HCT116 (cell line): Measurements from ENCODE around the gene SEPHS1. TPM values are rescaled to one million over a fixed set of nuclear protein-coding genes. Genes with fewer than 3 reads are reported as not detected.

ENCODE experiments used
- ATAC-seq: fragments of 200-7000 bp; cut with Tn5 transposase; 2 replicates; pipeline ENCODE4 v1.9.1; 2020; ENCODE audit warnings: mild to moderate bottlenecking, moderate library complexity
- Bru-seq: library from RNA; stranded (reverse); fragments of 400-500 nt; gene quantifications from one replicate; lab custom pipeline; 2021; lab: Mats Ljungman, UMichigan
- BruChase-seq, 2 experiments: library from RNA; stranded (reverse); fragments of 400-500 nt; gene quantifications; one replicate each; lab custom pipeline; 2021; lab: Mats Ljungman, UMichigan
- BruUV-seq: library from RNA; stranded (reverse); fragments of 400-500 nt; replicated peaks from 2 replicates; lab custom pipeline; 2021; lab: Mats Ljungman, UMichigan
- CTCF ChIA-PET: fragments of 300-600 bp; sonication (Branson Sonifier 250); formaldehyde crosslinking; loops from one replicate; lab custom pipeline; 2021; ENCODE audit warnings: antibody characterized with exemption; lab: Charles Lee
- POLR2A ChIA-PET: fragments of 300-600, 350-600 bp; sonication (Branson Sonifier 250); formaldehyde crosslinking; loops from one replicate; lab custom pipeline; 2021; ENCODE audit warnings: antibody characterized with exemption; lab: Charles Lee
- RAD21 ChIA-PET, 2 experiments: fragments of 300-600 bp; sonication (Branson Sonifier 250); formaldehyde crosslinking; loops; one replicate each; lab custom pipeline; 2023; ENCODE audit warnings: low total read pairs in 2 of 2; ENCODE audit not compliant: uncharacterized antibody in 2 of 2, unreplicated experiment in 2 of 2, low non-redundant PET in 1 of 2; lab: Charles Lee
- DNase-seq: peaks from one replicate; pipeline ENCODE4 v3.0.0-alpha.2; 2010; ENCODE audit warnings: low read depth, low spot score
- H2AFZ ChIP-seq: fragments of 200-600 bp; shearing (Covaris generic), sonication (generic); 2 replicates; pipeline ENCODE4 v1.6.1; 2017; ENCODE audit warnings: low read depth, mixed run types, mixed read lengths, antibody characterized with exemption, low read length; ENCODE audit not compliant: poor library complexity, severe bottlenecking
- H3K27ac ChIP-seq: 2 replicates; pipeline ENCODE4 v1.5.1; 2012; ENCODE audit warnings: low read depth, low read length
- H3K27me3 ChIP-seq: fragments of 200-600 bp; sonication (generic); 2 replicates; pipeline ENCODE4 v1.6.1; 2016; ENCODE audit warnings: mixed run types, low read length, mixed read lengths; ENCODE audit not compliant: insufficient read depth
- H3K36me3 ChIP-seq, 2 experiments: fragments of 200-500 bp in 1 of 2; fragments of 200-600 bp in 1 of 2; sonication (Bioruptor generic) in 1 of 2; sonication (generic) in 1 of 2; 2 replicates each; pipeline versions ENCODE4 v1.5.1 to v1.6.1; 2014 to 2016; ENCODE audit warnings: low read length in 2 of 2, inconsistent platforms in 1 of 2, mixed read lengths in 1 of 2, mixed run types in 1 of 2; ENCODE audit not compliant: insufficient read depth in 2 of 2, control insufficient read depth in 1 of 2
- H3K4me1 ChIP-seq, 2 experiments: fragments of 200-600 bp in 1 of 2; sonication (generic) in 1 of 2; 2 replicates each; pipeline versions ENCODE4 v1.5.1 to v1.6.1; 2012 to 2017; ENCODE audit warnings: low read length in 2 of 2, inconsistent platforms in 1 of 2, mild to moderate bottlenecking in 1 of 2, mixed read lengths in 1 of 2, mixed run types in 1 of 2, moderate library complexity in 1 of 2; ENCODE audit not compliant: insufficient read depth in 2 of 2, control insufficient read depth in 1 of 2
- H3K4me2 ChIP-seq: fragments of 200-600 bp; sonication (generic); 2 replicates; pipeline ENCODE4 v1.6.1; 2017; ENCODE audit warnings: mixed run types, low read length, mixed read lengths
- H3K4me3 ChIP-seq, 2 experiments: fragments of 200-600 bp in 1 of 2; sonication (generic) in 1 of 2; replicated peaks in 1 of 2; 2 replicates each; pipeline ENCODE4 v1.5.1; 2011 to 2016; ENCODE audit warnings: low read length in 2 of 2, control low read depth in 1 of 2, low read depth in 1 of 2, mild to moderate bottlenecking in 1 of 2, mixed read lengths in 1 of 2, mixed run types in 1 of 2
- H3K79me2 ChIP-seq: fragments of 200-600 bp; sonication (generic); 2 replicates; pipeline ENCODE4 v1.6.1; 2017; ENCODE audit warnings: mild to moderate bottlenecking, mixed run types, low read length, moderate library complexity, mixed read lengths; ENCODE audit not compliant: insufficient read depth
- H3K9ac ChIP-seq: fragments of 200-600 bp; sonication (generic); 2 replicates; pipeline ENCODE4 v1.6.1; 2016; ENCODE audit warnings: low read length, mixed read lengths
- H3K9me2 ChIP-seq: fragments of 200-600 bp; sonication (generic), shearing (Covaris generic); 2 replicates; pipeline ENCODE4 v1.6.1; 2017; ENCODE audit warnings: mixed run types, mild to moderate bottlenecking, moderate library complexity; ENCODE audit not compliant: insufficient read depth
- H3K9me3 ChIP-seq, 2 experiments: fragments of 200-500 bp in 1 of 2; fragments of 200-600 bp in 1 of 2; sonication (Bioruptor generic) in 1 of 2; sonication (generic) in 1 of 2; 2 replicates each; pipeline ENCODE4 v1.6.1; 2014 to 2017; ENCODE audit warnings: low read length in 2 of 2, mixed read lengths in 2 of 2, inconsistent platforms in 1 of 2, low read depth in 1 of 2, mild to moderate bottlenecking in 1 of 2, mixed run types in 1 of 2, moderate library complexity in 1 of 2; ENCODE audit not compliant: control insufficient read depth in 1 of 2, insufficient read depth in 1 of 2
- H4K20me1 ChIP-seq: fragments of 200-600 bp; sonication (generic), shearing (Covaris generic); 2 replicates; pipeline ENCODE4 v1.6.1; 2017; ENCODE audit warnings: mixed run types, mild to moderate bottlenecking, moderate library complexity; ENCODE audit not compliant: insufficient read depth
- CBX3 ChIP-seq: IDR thresholded peaks from 2 replicates; pipeline ENCODE4 v1.6.1; 2012; ENCODE audit warnings: low read depth
- CEBPB ChIP-seq: IDR thresholded peaks from 2 replicates; pipeline ENCODE4 v1.6.1; 2012; ENCODE audit warnings: low read depth
- CTCF ChIP-seq, 3 experiments: fragments of 200-600 bp in 1 of 3; sonication (generic) in 1 of 3; IDR thresholded peaks in 2 of 3; conservative IDR thresholded peaks in 1 of 3; 2 replicates each; pipeline ENCODE4 v1.5.1; 2012 to 2017; ENCODE audit warnings: low read depth in 2 of 3, low read length in 2 of 3, antibody characterized with exemption in 1 of 3, borderline replicate concordance in 1 of 3, control low read depth in 1 of 3, mild to moderate bottlenecking in 1 of 3, mixed read lengths in 1 of 3, mixed run types in 1 of 3, moderate library complexity in 1 of 3; ENCODE audit not compliant: insufficient read depth in 1 of 3
- EZH2phosphoT487 ChIP-seq: fragments of 200-600 bp; IDR thresholded peaks from 2 replicates; pipeline ENCODE4 v1.6.1; 2018; ENCODE audit warnings: antibody characterized with exemption, borderline replicate concordance
- FOSL1 ChIP-seq: IDR thresholded peaks from 2 replicates; pipeline ENCODE4 v1.6.1; 2012; ENCODE audit warnings: low read depth
- POLR2AphosphoS5 ChIP-seq: IDR thresholded peaks from 2 replicates; pipeline ENCODE4 v1.6.1; 2011; ENCODE audit warnings: mild to moderate bottlenecking, low read depth, low read length, moderate library complexity
- SIN3A ChIP-seq: IDR thresholded peaks from 2 replicates; pipeline ENCODE4 v1.6.1; 2012; ENCODE audit warnings: low read depth
- SP1 ChIP-seq: IDR thresholded peaks from 2 replicates; pipeline ENCODE4 v1.6.1; 2012; ENCODE audit warnings: low read depth
- YY1 ChIP-seq: IDR thresholded peaks from 2 replicates; pipeline ENCODE4 v1.6.1; 2011; ENCODE audit warnings: low read length, low read depth, moderate library complexity, mild to moderate bottlenecking; ENCODE audit not compliant: insufficient replicate concordance; ENCODE audit errors: extremely low read depth
- ZFX ChIP-seq: fragments of 450-650 bp; IDR thresholded peaks from 2 replicates; pipeline ENCODE4 v1.6.1; 2017
- intact Hi-C: fragments of 100-400 bp; cut with micrococcal nuclease; formaldehyde crosslinking; loops from 2 replicates; pipeline ENCODE4 v1.10.0; 2022
- long read RNA-seq: library from polyadenylated mRNA; unstranded; transcript quantifications from one replicate; pipeline ENCODE4 v2.0.0, GENCODE V29; 2021; ENCODE audit not compliant: unreplicated experiment
- polyA plus RNA-seq: library from polyadenylated mRNA; unstranded; fragments of >200 nt; gene quantifications from 2 replicates; pipeline ENCODE4 v1.2.1, GENCODE V29; 2012; ENCODE audit warnings: missing spikeins
- total RNA-seq: library from RNA; stranded (reverse); gene quantifications from one replicate; pipeline ENCODE4 v1.2.1, GENCODE V29; 2021; ENCODE audit not compliant: unreplicated experiment
- TF ChIP-seq, protein P1 (sequence below): IDR thresholded peaks from 2 replicates; pipeline ENCODE4 v1.6.1; 2011; ENCODE audit warnings: mild to moderate bottlenecking, low read length, moderate library complexity; ENCODE audit not compliant: insufficient replicate concordance; ENCODE audit errors: extremely low read depth
- TF ChIP-seq, protein P2 (sequence below): IDR thresholded peaks from 2 replicates; pipeline ENCODE4 v1.6.1; 2012
- TF ChIP-seq, protein P3 (sequence below): IDR thresholded peaks from 2 replicates; pipeline ENCODE4 v1.6.1; 2012; ENCODE audit warnings: low read depth

Gene SEPHS1, protein sequence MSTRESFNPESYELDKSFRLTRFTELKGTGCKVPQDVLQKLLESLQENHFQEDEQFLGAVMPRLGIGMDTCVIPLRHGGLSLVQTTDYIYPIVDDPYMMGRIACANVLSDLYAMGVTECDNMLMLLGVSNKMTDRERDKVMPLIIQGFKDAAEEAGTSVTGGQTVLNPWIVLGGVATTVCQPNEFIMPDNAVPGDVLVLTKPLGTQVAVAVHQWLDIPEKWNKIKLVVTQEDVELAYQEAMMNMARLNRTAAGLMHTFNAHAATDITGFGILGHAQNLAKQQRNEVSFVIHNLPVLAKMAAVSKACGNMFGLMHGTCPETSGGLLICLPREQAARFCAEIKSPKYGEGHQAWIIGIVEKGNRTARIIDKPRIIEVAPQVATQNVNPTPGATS
- total RNA-seq, result 51.7 TPM
- polyA plus RNA-seq, result 46.0 and 50.8 TPM in 2 replicates
- percentile 79 among the genes with signal in this experiment for Bru-seq, nascent RNA
- percentile 87 among the genes with signal in this experiment for BruChase-seq, experiment 1, labeled RNA remaining after a 6-hour chase
- percentile 81 among the genes with signal in this experiment for BruChase-seq, experiment 2, labeled RNA remaining after a 2-hour chase
- long read RNA-seq, transcript SEPHS1-201 (9 exons, 3,273 nt), result major isoform, 68 of 121 reads
- long read RNA-seq, partial matches to known transcripts, result 14 of 121 reads
- long read RNA-seq, other reads (novel, unspliced or antisense), result 39 of 121 reads

DNA sequence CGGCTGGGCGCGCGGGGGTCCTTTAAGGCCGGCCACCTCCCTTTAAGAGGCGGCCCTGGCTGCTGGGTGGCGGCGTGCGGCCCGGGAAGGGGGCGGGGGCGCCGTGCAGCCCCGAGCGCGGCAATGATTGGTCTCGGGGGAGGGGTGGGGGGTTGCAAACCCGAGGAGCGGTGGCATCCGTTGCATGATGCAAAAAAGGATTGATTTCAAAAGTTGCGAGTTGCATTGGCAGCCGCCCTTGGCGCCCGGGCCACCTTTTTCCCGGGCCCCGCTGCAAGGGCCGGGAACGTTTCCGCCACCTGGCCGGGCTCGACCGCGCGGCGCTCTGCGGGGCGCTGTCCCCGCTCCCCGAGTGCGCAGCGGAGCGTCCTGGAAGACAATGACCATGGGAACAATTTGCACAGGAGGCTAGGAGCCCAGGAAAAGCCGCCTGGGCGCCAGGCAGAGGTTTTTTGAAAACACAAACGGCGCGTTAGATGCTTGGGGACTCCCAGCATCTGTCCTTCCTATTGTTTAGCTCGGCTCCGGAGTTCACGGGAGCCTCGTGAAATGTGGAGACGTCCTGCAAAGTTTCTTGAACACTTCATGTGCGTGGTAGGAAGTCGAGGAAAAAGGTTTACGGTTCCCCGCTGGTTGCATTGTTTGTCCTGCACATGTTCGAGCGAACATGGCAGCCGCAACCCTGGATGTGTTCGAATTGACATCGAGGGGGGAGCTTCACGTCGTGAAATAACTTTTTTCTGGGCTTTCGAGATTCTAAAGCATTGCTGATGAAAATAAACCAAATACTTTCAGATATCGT, at the start of gene SEPHS1:
SEPHS1 (minus strand) TSS at position 78 of the 802 bp plus-strand sequence. CDS start 3,343 bp downstream, outside the sequence.
- H3K4me2 ChIP-seq, result peak within 1 kb of the TSS; percentile 94
- H3K79me2 ChIP-seq, result peaks cover 36% of the 10 kb centered on the region
- DNase-seq (peak; percentile 52), ATAC-seq (peak; percentile 81)
- CTCF ChIA-PET, result interaction anchor here (1.3 kb wide), 1 partner anchor 24 kb away, joined by 3 read pairs; no protein-coding TSS in a partner anchor
- RAD21 ChIA-PET, result no interaction called here
- peak within 1 kb of the TSS; percentile 52 for H2AFZ ChIP-seq
- H3K27me3 ChIP-seq, result no peaks in the 10 kb centered on the region
- BruUV-seq, result no TSS peak
- H3K9me3 ChIP-seq, result no peaks in the 10 kb centered on the region
- peak within 1 kb of the TSS; percentile 90 for H3K27ac ChIP-seq
- no peaks in the 10 kb centered on the region for H4K20me1 ChIP-seq
- intact Hi-C loops, result loop anchor here (2.0 to 5.0 kb wide), 2 partner anchors 46 to 186 kb away; partner anchors contain the start of gene MCM10
- peaks cover 0 to 4% of the 10 kb centered on the region in 2 experiments; a peak in 2 of 4 replicates for H3K36me3 ChIP-seq
- H3K9me2 ChIP-seq, result no peaks in the 10 kb centered on the region
- peaks cover 15 to 28% of the 10 kb centered on the region in 2 experiments; a peak in 3 of 4 replicates for H3K4me1 ChIP-seq
- peak within 1 kb of the TSS; percentile 95 for H3K9ac ChIP-seq
- peak within 1 kb of the TSS; percentile 84 to 85 for H3K4me3 ChIP-seq
- POLR2A ChIA-PET, result no interaction called here
- TF ChIP-seq YY1 (peak; percentile 33), SP1 (peak; percentile 31; the same call in 1 of the 2 replicates), CEBPB (peak; percentile 14; the same call in 1 of the 2 replicates), ZFX (no peak; the same call in 1 of the 2 replicates), EZH2phosphoT487 (no peak), POLR2AphosphoS5 (peak; percentile 50), CBX3 (no peak), SIN3A (0 out of 2 replicates have a peak, but pooled peaks have one; percentile 16), FOSL1 (no peak), CTCF (IDR thresholded peaks at IDR 0.05 in 2 of 3, conservative IDR thresholded peaks at IDR 0.05 in 1 of 3; ENCODE audit: borderline replicate concordance in 1 of 3, insufficient read depth in 1 of 3, low read depth in 2 of 3, low read length in 2 of 3) (0 out of 6 replicates have a peak, but pooled peaks of 1 of the 3 experiments have one; percentile 7)
- TF ChIP-seq, protein P1, sequence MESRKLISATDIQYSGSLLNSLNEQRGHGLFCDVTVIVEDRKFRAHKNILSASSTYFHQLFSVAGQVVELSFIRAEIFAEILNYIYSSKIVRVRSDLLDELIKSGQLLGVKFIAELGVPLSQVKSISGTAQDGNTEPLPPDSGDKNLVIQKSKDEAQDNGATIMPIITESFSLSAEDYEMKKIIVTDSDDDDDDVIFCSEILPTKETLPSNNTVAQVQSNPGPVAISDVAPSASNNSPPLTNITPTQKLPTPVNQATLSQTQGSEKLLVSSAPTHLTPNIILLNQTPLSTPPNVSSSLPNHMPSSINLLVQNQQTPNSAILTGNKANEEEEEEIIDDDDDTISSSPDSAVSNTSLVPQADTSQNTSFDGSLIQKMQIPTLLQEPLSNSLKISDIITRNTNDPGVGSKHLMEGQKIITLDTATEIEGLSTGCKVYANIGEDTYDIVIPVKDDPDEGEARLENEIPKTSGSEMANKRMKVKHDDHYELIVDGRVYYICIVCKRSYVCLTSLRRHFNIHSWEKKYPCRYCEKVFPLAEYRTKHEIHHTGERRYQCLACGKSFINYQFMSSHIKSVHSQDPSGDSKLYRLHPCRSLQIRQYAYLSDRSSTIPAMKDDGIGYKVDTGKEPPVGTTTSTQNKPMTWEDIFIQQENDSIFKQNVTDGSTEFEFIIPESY, result no peak
- TF ChIP-seq, protein P2, sequence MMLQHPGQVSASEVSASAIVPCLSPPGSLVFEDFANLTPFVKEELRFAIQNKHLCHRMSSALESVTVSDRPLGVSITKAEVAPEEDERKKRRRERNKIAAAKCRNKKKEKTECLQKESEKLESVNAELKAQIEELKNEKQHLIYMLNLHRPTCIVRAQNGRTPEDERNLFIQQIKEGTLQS, result no peak
- TF ChIP-seq, protein P3, sequence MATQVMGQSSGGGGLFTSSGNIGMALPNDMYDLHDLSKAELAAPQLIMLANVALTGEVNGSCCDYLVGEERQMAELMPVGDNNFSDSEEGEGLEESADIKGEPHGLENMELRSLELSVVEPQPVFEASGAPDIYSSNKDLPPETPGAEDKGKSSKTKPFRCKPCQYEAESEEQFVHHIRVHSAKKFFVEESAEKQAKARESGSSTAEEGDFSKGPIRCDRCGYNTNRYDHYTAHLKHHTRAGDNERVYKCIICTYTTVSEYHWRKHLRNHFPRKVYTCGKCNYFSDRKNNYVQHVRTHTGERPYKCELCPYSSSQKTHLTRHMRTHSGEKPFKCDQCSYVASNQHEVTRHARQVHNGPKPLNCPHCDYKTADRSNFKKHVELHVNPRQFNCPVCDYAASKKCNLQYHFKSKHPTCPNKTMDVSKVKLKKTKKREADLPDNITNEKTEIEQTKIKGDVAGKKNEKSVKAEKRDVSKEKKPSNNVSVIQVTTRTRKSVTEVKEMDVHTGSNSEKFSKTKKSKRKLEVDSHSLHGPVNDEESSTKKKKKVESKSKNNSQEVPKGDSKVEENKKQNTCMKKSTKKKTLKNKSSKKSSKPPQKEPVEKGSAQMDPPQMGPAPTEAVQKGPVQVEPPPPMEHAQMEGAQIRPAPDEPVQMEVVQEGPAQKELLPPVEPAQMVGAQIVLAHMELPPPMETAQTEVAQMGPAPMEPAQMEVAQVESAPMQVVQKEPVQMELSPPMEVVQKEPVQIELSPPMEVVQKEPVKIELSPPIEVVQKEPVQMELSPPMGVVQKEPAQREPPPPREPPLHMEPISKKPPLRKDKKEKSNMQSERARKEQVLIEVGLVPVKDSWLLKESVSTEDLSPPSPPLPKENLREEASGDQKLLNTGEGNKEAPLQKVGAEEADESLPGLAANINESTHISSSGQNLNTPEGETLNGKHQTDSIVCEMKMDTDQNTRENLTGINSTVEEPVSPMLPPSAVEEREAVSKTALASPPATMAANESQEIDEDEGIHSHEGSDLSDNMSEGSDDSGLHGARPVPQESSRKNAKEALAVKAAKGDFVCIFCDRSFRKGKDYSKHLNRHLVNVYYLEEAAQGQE, result 0 out of 2 replicates have a peak, but pooled peaks have one; percentile 11
